NCI-H1417 treated with DMSO at 0.1 percent for 48 hours (cell line): ENCODE measurements around the gene TEAD2.
"Not testable (repeated sequence)": the region's sequence is repeated elsewhere in the genome, so short reads cannot be mapped to it uniquely, and the experiment has no call there.

ENCODE experiments used
- DNase-seq: peaks from one replicate; lab custom pipeline; 2025; lab: John Stamatoyannopoulos, UW

Gene TEAD2

GRCh38 chr19:49347191-49347590, 15.0 kb downstream of the TEAD2 start:
- DNase-seq = no peak

GRCh38 chr19:49344505-49345423, 17.5 kb downstream of the TEAD2 start:
- no peak for DNase-seq

- no peak for DNase-seq
These were observed 19.1 kb downstream of the TEAD2 start for GRCh38 chr19:49343123-49343522.

- no peak for DNase-seq
These were observed 19.9 kb downstream of the TEAD2 start for GRCh38 chr19:49342291-49342721.

GRCh38 chr19:49340865-49341718, 21.1 kb downstream of the TEAD2 start:
- no peak for DNase-seq

GRCh38 chr19:49340069-49340864, 21.9 kb downstream of the TEAD2 start:
- DNase-seq = peak; percentile 0

- DNase-seq = no peak
These were observed 22.7 kb downstream of the TEAD2 start for GRCh38 chr19:49339301-49340068.

GRCh38 chr19:49338691-49339300, 23.4 kb downstream of the TEAD2 start:
- no peak for DNase-seq

GRCh38 chr19:49338023-49338677, 24.1 kb downstream of the TEAD2 start:
- no peak for DNase-seq

GRCh38 chr19:49337267-49338022, 24.8 kb downstream of the TEAD2 start:
- no peak for DNase-seq

- DNase-seq = no peak
These were observed 25.5 kb downstream of the TEAD2 start for GRCh38 chr19:49336482-49337266.

GRCh38 chr19:49335784-49336481, 26.3 kb downstream of the TEAD2 start:
- DNase-seq = no peak

- DNase-seq = no peak
These were observed 27.0 kb downstream of the TEAD2 start, which contains the start of gene CD37 for GRCh38 chr19:49335071-49335783. CD37 (plus strand) TSS chr19:49335406; CDS start chr19:49335541, 135 bp downstream.

GRCh38 chr19:49333811-49334288, 28.4 kb downstream of the TEAD2 start:
- no peak for DNase-seq

- DNase-seq = no peak
These were observed 28.8 kb downstream of the TEAD2 start for GRCh38 chr19:49333418-49333805.

- not testable (repeated sequence) for DNase-seq
These were observed 29.4 kb downstream of the TEAD2 start for GRCh38 chr19:49332691-49333417.
